Activated CD4-positive, alpha-beta memory T cell treated with anti-CD3 and anti-CD28 coated beads for 36 hours (primary cell): ENCODE results near the gene TEKTIP1. TPM values are rescaled to one million over a fixed set of nuclear protein-coding genes. Genes with fewer than 3 reads are reported as not detected.
"Not testable (repeated sequence)": the region's sequence is repeated elsewhere in the genome, so short reads cannot be mapped to it uniquely, and the experiment has no call there.

Source experiments
- CTCF ChIA-PET: fragments of 350-600 bp; sonication (Branson Sonifier 250); formaldehyde crosslinking; loops from one replicate; lab custom pipeline; 2021; ENCODE audit warnings: antibody characterized with exemption, inconsistent platforms; lab: Charles Lee
- POLR2A ChIA-PET: fragments of 350-600 bp; sonication (Branson Sonifier 250); formaldehyde crosslinking; loops from one replicate; lab custom pipeline; 2021; ENCODE audit warnings: antibody characterized with exemption; lab: Charles Lee
- DNase-seq: peaks from one replicate; pipeline ENCODE4 v3.0.0-alpha.2; 2020
- H3K27ac Mint-ChIP-seq: one replicate; pipeline ENCODE4 v1.8.0; 2021; ENCODE audit warnings: mixed read lengths
- H3K27me3 Mint-ChIP-seq: one replicate; pipeline ENCODE4 v1.8.0; 2021; ENCODE audit warnings: mixed read lengths
- H3K36me3 Mint-ChIP-seq: one replicate; pipeline ENCODE4 v1.8.0; 2021; ENCODE audit warnings: mixed read lengths
- H3K4me1 Mint-ChIP-seq: one replicate; pipeline ENCODE4 v1.8.0; 2021; ENCODE audit warnings: low read depth, mixed read lengths
- H3K4me3 Mint-ChIP-seq: one replicate; pipeline ENCODE4 v1.8.0; 2021; ENCODE audit warnings: mild to moderate bottlenecking, mixed read lengths
- H3K9me3 Mint-ChIP-seq: one replicate; pipeline ENCODE4 v1.8.0; 2021; ENCODE audit warnings: mixed read lengths
- intact Hi-C: fragments of 100-400 bp; cut with micrococcal nuclease; formaldehyde crosslinking; loops from one replicate; pipeline ENCODE4 v1.15.1; 2023
- total RNA-seq, 2 experiments: library from RNA; stranded (reverse); gene quantifications; one replicate each; pipeline ENCODE4 v1.2.3, GENCODE V29; 2021

The TEKTIP1 gene
- total RNA-seq, 2 experiments from 2014 or later = 1.1 to 1.8 TPM

DNA sequence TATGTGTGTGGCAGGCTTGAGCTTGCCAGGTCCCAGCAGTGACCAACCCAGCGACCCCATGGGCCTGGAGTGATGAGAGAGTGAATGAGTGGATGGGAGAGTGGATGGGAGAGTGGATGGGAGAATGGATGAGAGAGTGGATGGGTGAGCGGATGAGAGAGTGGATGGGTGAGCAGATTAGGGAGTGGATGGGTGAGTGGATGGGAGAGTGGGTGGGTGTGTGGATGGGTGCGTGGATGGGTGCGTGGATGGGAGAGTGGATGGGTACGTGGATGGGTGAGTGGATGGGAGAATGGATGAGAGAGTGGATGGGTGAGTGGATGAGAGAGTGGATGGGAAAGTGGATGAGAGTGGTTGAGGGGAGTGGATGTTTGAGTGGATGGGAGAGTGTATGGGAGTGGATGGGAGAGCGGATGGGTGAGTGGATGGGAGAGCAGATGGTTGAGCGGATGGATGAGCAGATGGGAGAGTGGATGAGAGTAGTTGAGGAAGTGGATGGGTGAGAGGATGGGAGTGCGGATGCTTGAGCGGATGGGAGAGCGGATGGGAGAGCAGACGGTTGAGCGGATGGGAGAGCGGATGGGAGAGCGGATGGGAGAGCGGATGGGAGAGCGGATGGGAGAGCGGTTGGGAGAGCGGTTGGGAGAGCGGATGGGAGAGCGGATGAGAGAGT is 10.3 kb upstream of the TEKTIP1 start:
- intact Hi-C loops = no loop called here
- ChIA-PET CTCF (no interaction called here), POLR2A (no interaction called here)
- Mint-ChIP-seq H3K27ac (no peak overlapping the region), H3K27me3 (no peaks in the 10 kb centered on the region), H3K4me1 (no peaks in the 10 kb centered on the region), H3K9me3 (no peaks in the 10 kb centered on the region), H3K4me3 (no peak overlapping the region), H3K36me3 (peaks cover 12% of the 10 kb centered on the region)
- DNase-seq = no peak

DNA sequence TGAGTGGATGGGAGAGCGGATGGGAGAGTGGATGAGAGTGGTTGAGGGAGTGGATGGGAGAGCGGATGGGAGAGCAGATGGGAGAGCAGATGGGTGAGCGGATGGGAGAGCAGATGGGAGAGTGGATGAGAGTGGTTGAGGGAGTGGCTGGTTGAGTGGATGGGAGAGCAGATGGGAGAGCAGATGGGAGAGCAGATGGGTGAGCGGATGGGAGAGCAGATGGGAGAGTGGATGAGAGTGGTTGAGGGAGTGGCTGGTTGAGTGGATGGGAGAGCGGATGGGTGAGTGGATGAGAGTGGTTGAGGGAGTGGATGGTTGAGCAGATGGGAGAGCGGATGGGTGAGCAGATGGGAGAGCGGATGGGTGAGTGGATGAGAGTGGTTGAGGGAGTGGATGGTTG is 9.7 kb upstream of the TEKTIP1 start:
- H3K27ac Mint-ChIP-seq, DNase-seq, CTCF ChIA-PET, H3K9me3 Mint-ChIP-seq, POLR2A ChIA-PET, H3K4me3 Mint-ChIP-seq, intact Hi-C loops, H3K27me3 Mint-ChIP-seq, H3K4me1 Mint-ChIP-seq: not testable (repeated sequence)
- H3K36me3 Mint-ChIP-seq = peaks cover 12% of the 10 kb centered on the region

DNA sequence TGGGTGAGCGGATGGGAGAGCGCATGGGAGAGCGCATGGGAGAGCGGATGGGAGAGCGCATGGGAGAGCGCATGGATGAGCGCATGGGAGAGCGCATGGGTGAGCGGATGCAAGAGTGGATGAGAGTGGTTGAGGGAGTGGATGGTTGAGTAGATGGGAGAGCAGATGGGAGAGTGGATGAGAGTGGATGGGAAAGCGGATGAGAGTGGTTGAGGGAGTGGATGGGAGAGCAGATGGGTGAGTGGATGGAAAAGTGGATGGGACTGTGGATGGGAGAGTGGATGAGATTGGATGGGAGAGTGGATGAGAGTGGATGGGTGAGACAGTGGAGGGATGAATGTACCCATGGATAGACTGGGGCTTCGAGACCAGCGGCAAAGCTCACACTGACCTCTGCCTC is 8.6 kb upstream of the TEKTIP1 start:
- H3K27ac Mint-ChIP-seq = no peak overlapping the region
- CTCF ChIA-PET = no interaction called here
- H3K4me1 Mint-ChIP-seq = no peaks in the 10 kb centered on the region
- peaks cover 20% of the 10 kb centered on the region for H3K36me3 Mint-ChIP-seq
- intact Hi-C loops = no loop called here
- H3K27me3 Mint-ChIP-seq = no peaks in the 10 kb centered on the region
- DNase-seq = no peak
- H3K9me3 Mint-ChIP-seq = no peaks in the 10 kb centered on the region
- no peak overlapping the region for H3K4me3 Mint-ChIP-seq
- POLR2A ChIA-PET = no interaction called here

DNA sequence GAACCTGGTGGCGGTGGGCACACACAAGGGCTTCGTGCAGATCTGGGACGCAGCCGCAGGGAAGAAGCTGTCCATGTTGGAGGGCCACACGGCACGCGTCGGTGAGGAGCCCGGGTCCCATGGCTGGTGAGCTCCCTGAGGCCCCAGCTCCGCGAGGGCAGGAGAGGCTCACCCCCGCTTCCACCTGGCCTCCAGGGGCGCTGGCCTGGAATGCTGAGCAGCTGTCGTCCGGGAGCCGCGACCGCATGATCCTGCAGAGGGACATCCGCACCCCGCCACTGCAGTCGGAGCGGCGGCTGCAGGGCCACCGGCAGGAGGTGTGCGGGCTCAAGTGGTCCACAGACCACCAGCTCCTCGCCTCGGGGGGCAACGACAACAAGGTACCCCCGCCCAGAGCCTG is 7.3 kb upstream of the TEKTIP1 start:
- POLR2A ChIA-PET = no interaction called here
- CTCF ChIA-PET = interaction anchor here (1.6 to 1.9 kb wide), 2 partner anchors 13 to 15 kb away, joined by 5 read pairs; no protein-coding TSS in a partner anchor
- Mint-ChIP-seq H3K4me3 (no peak overlapping the region), H3K27me3 (no peaks in the 10 kb centered on the region), H3K9me3 (no peaks in the 10 kb centered on the region), H3K36me3 (peaks cover 23% of the 10 kb centered on the region), H3K4me1 (no peaks in the 10 kb centered on the region), H3K27ac (no peak overlapping the region)
- DNase-seq = no peak
- intact Hi-C loops = no loop called here

DNA sequence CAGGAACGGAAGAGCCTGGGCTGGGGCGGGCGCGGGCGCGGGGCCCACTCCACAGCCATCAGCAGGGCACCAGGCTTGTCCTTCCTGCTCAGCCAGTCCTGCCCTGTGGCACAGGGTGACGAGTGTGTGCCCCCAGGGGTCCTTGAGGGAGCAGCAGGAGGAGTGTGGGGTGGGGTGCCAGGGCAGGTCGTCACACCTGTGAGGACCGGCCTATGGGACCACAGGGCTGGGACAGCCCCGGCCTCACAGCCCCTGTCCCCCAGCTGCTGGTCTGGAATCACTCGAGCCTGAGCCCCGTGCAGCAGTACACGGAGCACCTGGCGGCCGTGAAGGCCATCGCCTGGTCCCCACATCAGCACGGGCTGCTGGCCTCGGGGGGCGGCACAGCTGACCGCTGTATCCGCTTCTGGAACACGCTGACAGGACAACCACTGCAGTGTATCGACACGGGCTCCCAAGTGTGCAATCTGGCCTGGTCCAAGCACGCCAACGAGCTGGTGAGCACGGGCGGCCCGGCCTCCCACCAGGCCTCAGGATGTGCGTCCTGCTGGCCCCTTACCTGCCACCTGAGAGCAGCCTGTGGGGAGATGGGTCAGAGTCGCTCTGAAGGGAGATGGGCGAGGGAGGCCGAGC is 6.7 kb upstream of the TEKTIP1 start:
- H3K9me3 Mint-ChIP-seq = no peaks in the 10 kb centered on the region
- no peak overlapping the region for H3K27ac Mint-ChIP-seq
- no peaks in the 10 kb centered on the region for H3K27me3 Mint-ChIP-seq
- DNase-seq = no peak
- ChIA-PET CTCF (interaction anchor here (1.6 to 1.9 kb wide), 2 partner anchors 13 to 14 kb away, joined by 5 read pairs; no protein-coding TSS in a partner anchor), POLR2A (no interaction called here)
- H3K4me1 Mint-ChIP-seq = no peaks in the 10 kb centered on the region
- intact Hi-C loops = no loop called here
- H3K36me3 Mint-ChIP-seq = peaks cover 23% of the 10 kb centered on the region
- no peak overlapping the region for H3K4me3 Mint-ChIP-seq

DNA sequence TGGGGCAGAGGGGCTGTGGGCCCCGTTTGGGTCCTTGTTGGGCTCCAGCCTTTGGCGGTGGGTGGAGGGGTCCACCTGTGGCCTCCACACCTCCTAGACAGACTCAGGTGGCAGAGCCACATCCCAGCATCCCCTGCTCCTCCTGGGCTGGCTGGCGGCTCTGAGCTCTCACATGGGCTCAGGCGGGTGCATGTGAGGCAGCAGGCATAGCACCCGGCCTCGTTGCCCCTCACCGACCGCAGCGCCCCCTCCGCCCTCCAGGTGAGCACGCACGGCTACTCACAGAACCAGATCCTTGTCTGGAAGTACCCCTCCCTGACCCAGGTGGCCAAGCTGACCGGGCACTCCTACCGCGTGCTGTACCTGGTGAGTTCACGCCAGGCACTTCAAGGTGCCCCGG is 5.9 kb upstream of the TEKTIP1 start:
- DNase-seq = no peak
- intact Hi-C loops = no loop called here
- Mint-ChIP-seq H3K27me3 (no peaks in the 10 kb centered on the region), H3K27ac (no peak overlapping the region), H3K4me3 (no peak overlapping the region), H3K36me3 (peaks cover 23% of the 10 kb centered on the region), H3K9me3 (no peaks in the 10 kb centered on the region), H3K4me1 (no peaks in the 10 kb centered on the region)
- POLR2A ChIA-PET = interaction anchor here (0.8 kb wide), 1 partner anchor 17 kb away, joined by 3 read pairs; no protein-coding TSS in a partner anchor
- CTCF ChIA-PET = no interaction called here

DNA sequence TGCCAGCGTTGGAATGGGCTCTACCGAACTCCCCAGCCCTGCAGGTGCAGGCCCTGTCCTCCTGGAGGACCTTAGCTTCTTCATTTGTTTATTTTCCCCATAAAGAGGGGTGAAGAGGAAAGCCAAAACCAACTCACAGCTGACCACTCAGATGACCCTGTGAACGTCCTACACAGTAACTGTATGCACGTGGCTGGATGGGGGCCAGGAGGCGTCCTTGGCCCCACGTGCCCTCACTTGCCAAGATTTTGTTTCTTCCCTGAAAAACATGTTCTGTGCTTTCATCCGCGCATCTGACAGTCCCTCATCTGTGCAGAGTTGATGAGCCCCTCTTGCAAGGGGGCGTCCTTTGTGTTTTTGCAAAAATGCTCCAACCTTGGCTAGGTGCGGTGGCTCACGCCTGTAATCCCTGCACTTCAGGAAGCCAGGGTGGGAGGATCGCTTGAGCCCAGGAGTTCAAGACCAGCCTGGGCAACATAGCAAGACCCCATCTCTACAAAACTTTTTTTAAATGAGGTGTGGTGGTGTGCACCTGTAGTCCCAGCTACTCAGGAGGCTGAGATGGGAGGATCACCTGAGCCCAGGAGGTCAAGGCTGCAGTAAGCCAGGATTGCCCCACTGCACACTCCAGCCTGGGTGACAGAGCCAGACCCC is 5.3 kb upstream of the TEKTIP1 start:
- Mint-ChIP-seq H3K9me3 (no peaks in the 10 kb centered on the region), H3K4me1 (no peaks in the 10 kb centered on the region), H3K27ac (no peak overlapping the region), H3K27me3 (no peaks in the 10 kb centered on the region), H3K36me3 (peaks cover 26% of the 10 kb centered on the region), H3K4me3 (no peak overlapping the region)
- intact Hi-C loops = no loop called here
- DNase-seq = no peak
- POLR2A ChIA-PET = interaction anchor here (0.8 kb wide), 1 partner anchor 18 kb away, joined by 3 read pairs; no protein-coding TSS in a partner anchor
- CTCF ChIA-PET = no interaction called here

DNA sequence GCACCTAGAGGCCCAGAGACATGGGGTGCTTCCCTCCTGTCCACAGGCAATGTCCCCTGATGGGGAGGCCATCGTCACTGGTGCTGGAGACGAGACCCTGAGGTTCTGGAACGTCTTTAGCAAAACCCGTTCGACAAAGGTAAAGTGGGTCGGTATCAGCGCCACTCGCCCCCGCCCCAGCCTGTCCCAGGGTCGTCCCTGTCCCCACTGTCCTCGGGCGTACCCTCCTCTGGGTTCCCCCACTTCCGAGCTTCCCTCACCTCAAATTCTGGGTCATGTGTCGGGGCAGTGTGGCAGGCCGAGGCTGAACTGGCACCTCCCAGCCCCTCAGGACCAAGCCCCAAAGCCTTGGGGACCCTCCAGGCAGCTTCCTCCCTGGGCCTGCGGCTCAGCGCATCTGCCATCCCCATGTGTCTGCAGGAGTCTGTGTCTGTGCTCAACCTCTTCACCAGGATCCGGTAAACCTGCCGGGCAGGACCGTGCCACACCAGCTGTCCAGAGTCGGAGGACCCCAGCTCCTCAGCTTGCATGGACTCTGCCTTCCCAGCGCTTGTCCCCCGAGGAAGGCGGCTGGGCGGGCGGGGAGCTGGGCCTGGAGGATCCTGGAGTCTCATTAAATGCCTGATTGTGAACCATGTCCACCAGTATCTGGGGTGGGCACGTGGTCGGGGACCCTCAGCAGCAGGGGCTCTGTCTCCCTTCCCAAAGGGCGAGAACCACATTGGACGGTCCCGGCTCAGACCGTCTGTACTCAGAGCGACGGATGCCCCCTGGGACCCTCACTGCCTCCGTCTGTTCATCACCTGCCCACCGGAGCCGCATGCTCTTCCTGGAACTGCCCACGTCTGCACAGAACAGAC is 4.4 kb upstream of the TEKTIP1 start:
- Mint-ChIP-seq H3K36me3 (peaks cover 31% of the 10 kb centered on the region), H3K4me3 (no peak overlapping the region), H3K9me3 (no peaks in the 10 kb centered on the region), H3K27ac (no peak overlapping the region), H3K27me3 (no peaks in the 10 kb centered on the region), H3K4me1 (no peaks in the 10 kb centered on the region)
- ChIA-PET POLR2A (no interaction called here), CTCF (no interaction called here)
- DNase-seq = no peak
- intact Hi-C loops = no loop called here

DNA sequence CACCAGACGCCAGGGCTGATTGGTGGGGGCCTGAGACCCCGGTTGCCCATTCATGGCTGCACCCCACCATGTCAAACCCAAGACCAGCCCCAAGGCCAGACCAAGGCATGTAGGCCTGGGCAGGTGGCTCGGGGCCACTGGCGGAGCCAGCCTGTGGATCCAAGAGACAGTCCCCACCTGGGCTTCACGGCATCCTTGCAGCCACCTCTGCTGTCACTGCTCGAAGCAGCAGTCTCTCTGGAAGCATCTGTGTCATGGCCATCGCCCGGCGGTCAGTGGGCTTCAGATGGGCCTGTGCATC is 3.8 kb upstream of the TEKTIP1 start:
- intact Hi-C loops = no loop called here
- H3K36me3 Mint-ChIP-seq = peaks cover 33% of the 10 kb centered on the region
- ChIA-PET POLR2A (no interaction called here), CTCF (no interaction called here)
- DNase-seq = no peak
- H3K27me3 Mint-ChIP-seq = no peaks in the 10 kb centered on the region
- no peaks in the 10 kb centered on the region for H3K4me1 Mint-ChIP-seq
- H3K9me3 Mint-ChIP-seq = no peaks in the 10 kb centered on the region
- H3K4me3 Mint-ChIP-seq = no peak overlapping the region
- no peak overlapping the region for H3K27ac Mint-ChIP-seq

DNA sequence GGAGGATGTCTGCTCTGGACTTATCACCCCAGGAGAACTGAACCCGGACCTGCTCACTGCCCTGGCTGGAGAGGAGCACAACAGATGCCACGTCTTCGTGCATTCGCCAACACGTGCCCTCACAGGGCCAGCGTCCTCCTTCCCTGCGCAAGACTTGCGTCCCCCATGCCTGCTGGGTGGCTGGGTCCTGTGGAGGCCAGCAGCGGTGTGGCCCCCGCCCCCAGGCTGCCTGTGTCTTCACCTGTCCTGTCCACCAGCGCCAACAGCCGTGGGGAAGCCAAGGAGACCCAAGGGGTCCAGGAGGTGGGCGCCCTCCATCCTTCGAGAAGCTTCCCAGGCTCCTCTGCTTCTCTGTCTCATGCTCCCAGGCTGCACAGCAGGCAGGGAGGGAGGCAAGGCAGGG is 3.4 kb upstream of the TEKTIP1 start:
- no peak for DNase-seq
- H3K9me3 Mint-ChIP-seq = no peaks in the 10 kb centered on the region
- H3K4me1 Mint-ChIP-seq = no peaks in the 10 kb centered on the region
- H3K36me3 Mint-ChIP-seq = peaks cover 33% of the 10 kb centered on the region
- H3K27ac Mint-ChIP-seq = no peak overlapping the region
- intact Hi-C loops = no loop called here
- no peaks in the 10 kb centered on the region for H3K27me3 Mint-ChIP-seq
- CTCF ChIA-PET = no interaction called here
- no peak overlapping the region for H3K4me3 Mint-ChIP-seq
- POLR2A ChIA-PET = no interaction called here

DNA sequence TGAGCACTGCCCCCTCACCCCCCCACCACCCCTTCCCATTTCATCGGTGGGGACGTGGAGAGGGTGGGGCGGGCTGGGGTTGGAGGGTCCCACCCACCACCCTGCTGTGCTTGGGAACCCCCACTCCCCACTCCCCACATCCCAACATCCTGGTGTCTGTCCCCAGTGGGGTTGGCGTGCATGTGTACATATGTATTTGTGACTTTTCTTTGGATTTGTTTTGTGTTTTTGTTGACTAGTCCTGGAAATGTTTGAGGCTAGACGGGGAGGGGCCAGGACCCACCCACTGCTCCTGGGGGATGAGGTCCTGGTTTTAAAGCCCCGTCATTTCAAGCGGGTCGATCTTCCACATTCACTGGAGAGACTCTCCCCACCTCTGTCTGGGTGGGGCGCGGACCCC is 3.0 kb upstream of the TEKTIP1 start:
- H3K4me1 Mint-ChIP-seq = no peaks in the 10 kb centered on the region
- no peaks in the 10 kb centered on the region for H3K9me3 Mint-ChIP-seq
- no peaks in the 10 kb centered on the region for H3K27me3 Mint-ChIP-seq
- H3K27ac Mint-ChIP-seq = no peak overlapping the region
- no peak for DNase-seq
- ChIA-PET POLR2A (no interaction called here), CTCF (no interaction called here)
- peaks cover 33% of the 10 kb centered on the region for H3K36me3 Mint-ChIP-seq
- no peak overlapping the region for H3K4me3 Mint-ChIP-seq
- intact Hi-C loops = no loop called here
